ENCODE measurements around the gene KLC1. TPM values are rescaled to one million over a fixed set of nuclear protein-coding genes. Genes with fewer than 3 reads are reported as not detected.
A peak's percentile ranks its signal among the peaks of the same experiment; 100 is the strongest.

Gene KLC1
- total and polyA plus RNA-seq, 4 donors = 93.3 to 225 (median 139) TPM

- no peak for ATAC-seq (ENCODE audit: insufficient read depth, low FRiP score)
- 89 to 96% methylated on average over 4 of the region's 4 CpGs for WGBS, 2 donors
- no peaks in the 10 kb centered on the region for H3K36me3 ChIP-seq (ENCODE audit: control insufficient read depth in 4 of 4, insufficient read depth in 4 of 4, low read length in 4 of 4)
Observed at GRCh38 chr14:103613517-103613916, 15.5 kb upstream of the KLC1 start.

DNA sequence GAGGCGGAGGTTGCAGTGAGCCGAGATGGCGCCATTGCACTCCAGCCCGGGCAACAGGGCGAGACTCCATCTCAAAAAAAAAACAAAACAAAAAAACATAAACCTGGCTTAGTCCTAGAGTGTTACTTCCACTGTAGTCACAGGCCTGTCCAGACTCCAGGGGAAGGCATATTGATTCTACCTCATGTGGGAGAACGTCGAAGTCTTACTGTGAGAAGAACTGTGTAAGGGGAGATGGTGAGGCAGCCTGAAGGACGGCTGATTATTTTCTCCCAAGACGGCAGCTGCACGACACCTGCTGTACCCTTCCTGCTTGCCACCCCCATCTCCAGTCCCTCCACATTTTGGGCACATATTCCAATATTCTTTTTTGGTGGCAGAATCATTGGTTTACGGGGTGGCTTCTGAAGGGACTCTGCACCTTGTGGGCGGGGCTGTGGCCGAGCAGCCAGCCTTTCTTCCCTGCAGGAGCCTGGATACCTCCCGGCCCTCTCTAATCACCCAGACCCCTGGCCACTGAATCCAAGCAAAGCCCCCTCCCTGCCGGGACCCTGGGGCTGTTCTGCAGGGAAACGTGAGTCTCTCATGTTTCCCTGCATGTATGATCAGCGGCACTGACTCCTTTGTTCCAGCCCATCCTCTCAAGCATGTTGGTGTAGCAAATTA is 12.2 kb upstream of the KLC1 start:
- ATAC-seq (ENCODE audit: insufficient read depth, low FRiP score) = no peak
- Histone ChIP-seq H3K4me3 (no peak overlapping the region), H3K9me3 (ENCODE audit: control insufficient read depth in 4 of 4, insufficient read depth in 3 of 4, low read length in 3 of 4) (peaks cover 0 to 2% (median 0%) of the 10 kb centered on the region in 4 donors), H3K27ac (ENCODE audit: low read depth in 1 of 2, low read length in 1 of 2) (no peak overlapping the region), H3K9ac (ENCODE audit: insufficient read depth in 1 of 2, low read length in 2 of 2) (no peak overlapping the region), H3K36me3 (ENCODE audit: control insufficient read depth in 4 of 4, insufficient read depth in 4 of 4, low read length in 4 of 4) (no peaks in the 10 kb centered on the region), H3K4me1 (ENCODE audit: control insufficient read depth in 5 of 5, insufficient read depth in 5 of 5, low read length in 5 of 5) (no peaks in the 10 kb centered on the region), H3K27me3 (ENCODE audit: control insufficient read depth in 3 of 3, insufficient read depth in 3 of 3, low read length in 2 of 3) (no peaks in the 10 kb centered on the region)
- no peak for DNase-seq
- TF ChIP-seq CTCF (IDR thresholded peaks at IDR 0.05; ENCODE audit: control extremely low read depth, extremely low read depth) = no peak
- WGBS, 2 donors = 84 to 87% methylated on average over 17 of the region's 17 CpGs

More at GRCh38 chr14:103613517-103613916, 15.5 kb upstream of the KLC1 start:
- Histone ChIP-seq H3K4me1 (ENCODE audit: control insufficient read depth in 5 of 5, insufficient read depth in 5 of 5, low read length in 5 of 5) (peaks cover 0 to under 1% (median 0%) of the 10 kb centered on the region in 5 donors), H3K27me3 (ENCODE audit: control insufficient read depth in 3 of 3, insufficient read depth in 3 of 3, low read length in 2 of 3) (peaks cover 0 to 2% (median 2%) of the 10 kb centered on the region in 3 donors), H3K27ac (ENCODE audit: low read depth in 1 of 2, low read length in 1 of 2) (no peak overlapping the region), H3K4me3 (no peak overlapping the region), H3K9me3 (ENCODE audit: control insufficient read depth in 4 of 4, insufficient read depth in 3 of 4, low read length in 3 of 4) (peaks cover 0 to 6% (median 3%) of the 10 kb centered on the region in 4 donors), H3K9ac (ENCODE audit: insufficient read depth in 1 of 2, low read length in 2 of 2) (no peak overlapping the region)
- peak in 1 of 3 donors; percentile 18 for DNase-seq
- TF ChIP-seq CTCF (IDR thresholded peaks at IDR 0.05; ENCODE audit: control extremely low read depth, extremely low read depth) = no peak

- no peak overlapping the region for H3K4me3 ChIP-seq
- H3K9ac ChIP-seq (ENCODE audit: insufficient read depth in 1 of 2, low read length in 2 of 2) = no peak overlapping the region
- no peak for ATAC-seq (ENCODE audit: insufficient read depth, low FRiP score)
- DNase-seq = no peak
- no peaks in the 10 kb centered on the region for H3K36me3 ChIP-seq (ENCODE audit: control insufficient read depth in 4 of 4, insufficient read depth in 4 of 4, low read length in 4 of 4)
- no peaks in the 10 kb centered on the region for H3K27me3 ChIP-seq (ENCODE audit: control insufficient read depth in 3 of 3, insufficient read depth in 3 of 3, low read length in 2 of 3)
- H3K9me3 ChIP-seq (ENCODE audit: control insufficient read depth in 4 of 4, insufficient read depth in 3 of 4, low read length in 3 of 4) = peaks cover 0 to 2% (median 0%) of the 10 kb centered on the region in 4 donors
- TF ChIP-seq CTCF (IDR thresholded peaks at IDR 0.05; ENCODE audit: control extremely low read depth, extremely low read depth) = no peak
- H3K4me1 ChIP-seq (ENCODE audit: control insufficient read depth in 5 of 5, insufficient read depth in 5 of 5, low read length in 5 of 5) = peaks cover 0 to 6% (median 3%) of the 10 kb centered on the region in 5 donors
- WGBS, 2 donors = 74 to 85% methylated on average over 5 of the region's 5 CpGs
- no peak overlapping the region for H3K27ac ChIP-seq (ENCODE audit: low read depth in 1 of 2, low read length in 1 of 2)
Observed at GRCh38 chr14:103619057-103619456, 10.0 kb upstream of the KLC1 start.

Data from lung (tissue), 12 donors.